Smooth muscle cell (in vitro differentiated cells): ENCODE measurements around the gene SIRT4. TPM values are rescaled to one million over a fixed set of nuclear protein-coding genes. Genes with fewer than 3 reads are reported as not detected.

ENCODE experiments used
- DNase-seq: peaks from one replicate; lab custom pipeline; 2025; ENCODE audit not compliant: unreplicated experiment; lab: John Stamatoyannopoulos, UW
- H2AFZ ChIP-seq: fragments of 200-600 bp; sonication (generic); 2 replicates; pipeline ENCODE4 v1.6.0; 2016; ENCODE audit warnings: antibody characterized with exemption, low read depth, mild to moderate bottlenecking
- H3F3A ChIP-seq: fragments of 200-600 bp; sonication (generic); 2 replicates; pipeline ENCODE4 v1.6.0; 2017; ENCODE audit warnings: antibody characterized with exemption, low read depth
- H3K27ac ChIP-seq: fragments of 200-600 bp; sonication (generic); 2 replicates; pipeline ENCODE4 v1.5.1; 2016; ENCODE audit warnings: low read depth, mild to moderate bottlenecking
- H3K27me3 ChIP-seq: fragments of 200-600 bp; sonication (generic); 2 replicates; pipeline ENCODE4 v1.6.1; 2016; ENCODE audit warnings: low read depth, mild to moderate bottlenecking
- H3K36me3 ChIP-seq: fragments of 200-600 bp; sonication (generic); 2 replicates; pipeline ENCODE4 v1.5.1; 2016; ENCODE audit warnings: low read depth
- H3K4me1 ChIP-seq: fragments of 200-600 bp; sonication (generic); 2 replicates; pipeline ENCODE4 v1.5.1; 2016; ENCODE audit warnings: low read depth
- H3K4me2 ChIP-seq: fragments of 200-600 bp; sonication (generic); 2 replicates; pipeline ENCODE4 v1.6.0; 2016; ENCODE audit warnings: mild to moderate bottlenecking
- H3K4me3 ChIP-seq: fragments of 200-600 bp; sonication (generic); 2 replicates; pipeline ENCODE4 v1.5.1; 2016; ENCODE audit warnings: mild to moderate bottlenecking
- H3K79me2 ChIP-seq: fragments of 200-600 bp; sonication (generic); 2 replicates; pipeline ENCODE4 v1.6.0; 2016; ENCODE audit warnings: low read depth, mild to moderate bottlenecking
- H3K9ac ChIP-seq: fragments of 200-600 bp; sonication (generic); 2 replicates; pipeline ENCODE4 v1.6.0; 2016; ENCODE audit warnings: low read depth
- H3K9me3 ChIP-seq: fragments of 200-600 bp; sonication (generic); replicated peaks from 2 replicates; pipeline ENCODE4 v1.5.1; 2016; ENCODE audit warnings: low read depth
- H4K20me1 ChIP-seq: fragments of 200-600 bp; sonication (generic); 2 replicates; pipeline ENCODE4 v1.6.0; 2016; ENCODE audit warnings: low read depth
- CTCF ChIP-seq: fragments of 200-600 bp; sonication (generic); IDR thresholded peaks from 2 replicates; pipeline ENCODE4 v1.5.1; 2017; ENCODE audit warnings: borderline replicate concordance, mild to moderate bottlenecking, antibody characterized with exemption; ENCODE audit not compliant: insufficient read depth, poor library complexity, severe bottlenecking
- WGBS: methylation state at CpG from one replicate; pipeline ENCODE4 v1.1.7; 2016; ENCODE audit warnings: low lambda C conversion rate; 5-methylcytosine and 5-hydroxymethylcytosine counted together
- polyA plus RNA-seq: library from polyadenylated mRNA; unstranded; fragments of >200 nt; fragmentation: Nextera tagmentation; extraction: Ambion mirVana; gene quantifications from 2 replicates; pipeline ENCODE4 v1.2.1, GENCODE V29; 2016
- total RNA-seq: library from RNA; depleted of rRNA; stranded (reverse); fragments of >200 nt; gene quantifications from 2 replicates; pipeline ENCODE4 v1.2.3, GENCODE V29; 2014

SIRT4 gene
- total and polyA plus RNA-seq, 2 experiments from 2014 or later = 2.7 to 5.3 TPM

GRCh38 chr12:120261951-120262851, 39.9 kb upstream of the SIRT4 start:
- peaks cover 28% of the 10 kb centered on the region for H3K4me1 ChIP-seq
- WGBS = 85% methylated on average over 10 of the region's 10 CpGs
- no peak for TF ChIP-seq CTCF
- peak overlapping the region; percentile 97 for H3K4me2 ChIP-seq
- peak overlapping the region; percentile 97 for H3K4me3 ChIP-seq
- no peaks in the 10 kb centered on the region for H3K36me3 ChIP-seq
- no peaks in the 10 kb centered on the region for H3K27me3 ChIP-seq
- DNase-seq = no peak
- no peaks in the 10 kb centered on the region for H3K9me3 ChIP-seq
- H2AFZ ChIP-seq = no peak overlapping the region
- no peak overlapping the region for H3K9ac ChIP-seq
- peaks cover 76% of the 10 kb centered on the region for H4K20me1 ChIP-seq
- H3K27ac ChIP-seq = peak overlapping the region; percentile 78
- H3F3A ChIP-seq = peaks cover 9% of the 10 kb centered on the region
- H3K79me2 ChIP-seq = peaks cover 82% of the 10 kb centered on the region

GRCh38 chr12:120262852-120263747, 39.0 kb upstream of the SIRT4 start:
- Histone ChIP-seq H3K4me3 (peak overlapping the region; percentile 97), H3F3A (peaks cover 9% of the 10 kb centered on the region), H3K4me2 (peak overlapping the region; percentile 97), H3K9me3 (no peaks in the 10 kb centered on the region), H4K20me1 (peaks cover 67% of the 10 kb centered on the region), H3K9ac (peak overlapping the region; percentile 61), H2AFZ (no peak overlapping the region), H3K4me1 (peaks cover 28% of the 10 kb centered on the region), H3K36me3 (no peaks in the 10 kb centered on the region), H3K27ac (peak overlapping the region; percentile 78), H3K27me3 (no peaks in the 10 kb centered on the region), H3K79me2 (peaks cover 73% of the 10 kb centered on the region)
- WGBS = 54% methylated on average over 15 of the region's 15 CpGs
- no peak for DNase-seq
- TF ChIP-seq CTCF = no peak

DNA sequence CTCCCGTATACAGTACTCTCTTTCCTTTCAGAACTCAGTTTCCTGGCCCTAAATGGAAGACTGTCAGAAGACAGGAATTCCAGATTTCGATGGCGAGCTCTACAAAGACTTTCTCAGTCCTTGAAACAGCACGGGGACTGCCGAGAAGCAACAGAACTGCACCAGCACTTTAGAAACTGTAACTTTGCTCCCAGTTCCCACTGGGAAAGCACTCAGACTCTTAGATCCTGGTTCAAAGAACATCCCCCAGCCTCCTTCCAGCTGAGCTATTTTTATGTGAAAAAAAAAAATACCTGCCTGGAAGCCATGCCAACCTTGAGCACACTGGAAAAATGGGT, 38.4 kb upstream of the SIRT4 start:
- peaks cover 66% of the 10 kb centered on the region for H3K79me2 ChIP-seq
- peaks cover 9% of the 10 kb centered on the region for H3F3A ChIP-seq
- H3K36me3 ChIP-seq = no peaks in the 10 kb centered on the region
- H3K9me3 ChIP-seq = no peaks in the 10 kb centered on the region
- no peak for DNase-seq
- H4K20me1 ChIP-seq = peaks cover 60% of the 10 kb centered on the region
- no peak for TF ChIP-seq CTCF
- WGBS = 20% methylated on average over 5 of the region's 5 CpGs
- H3K4me3 ChIP-seq = peak overlapping the region; percentile 97
- peak overlapping the region; percentile 61 for H3K9ac ChIP-seq
- peaks cover 28% of the 10 kb centered on the region for H3K4me1 ChIP-seq
- peak overlapping the region; percentile 97 for H3K4me2 ChIP-seq
- H3K27ac ChIP-seq = peak overlapping the region; percentile 78
- H2AFZ ChIP-seq = no peak overlapping the region
- H3K27me3 ChIP-seq = no peaks in the 10 kb centered on the region
